A549 treated with CpdA at 1 μM for 4 hours (cell line): ENCODE data around the gene FUNDC1. TPM values are rescaled to one million over a fixed set of nuclear protein-coding genes. Genes with fewer than 3 reads are reported as not detected.

Experiments
- total RNA-seq: library from RNA; stranded (reverse); fragments of 200-300 nt; extraction: Qiagen RNA extraction; gene quantifications from 5 replicates; pipeline ENCODE4 v1.2.3, GENCODE V29; 2022; ENCODE audit warnings: low read depth

The FUNDC1 gene
- 24.2 to 26.9 TPM (median 25.9 TPM) in 5 replicates for total RNA-seq

GRCh38 chrX:44542567-44543325 is at the start of gene FUNDC1:
TSS of gene FUNDC1 (minus strand) at chrX:44542859. CDS start at chrX:44542832, 27 bp downstream.

Other genes with a start within 250 kb of the FUNDC1 start
- 0.21 to 0.31 TPM (median 0.28 TPM) in 4 of 5 replicates, not detected in the other for gene EFHC2, start 199.2 kb downstream of the FUNDC1 start, total RNA-seq